Lung microvascular endothelial cell (primary cell): ENCODE measurements around the gene NFYC. TPM values are rescaled to one million over a fixed set of nuclear protein-coding genes. Genes with fewer than 3 reads are reported as not detected.

Source experiments
- DNase-seq, 2 donors: peaks; one replicate each; pipeline versions ENCODE4 v3.0.0 to v3.0.0-alpha.2; 2010; ENCODE audit warnings: low read depth in 2 of 2
- total RNA-seq: library from RNA; depleted of rRNA; stranded (reverse); fragments of >200 nt; gene quantifications from 2 replicates; pipeline ENCODE4 v1.2.1, GENCODE V29; 2014

Gene NFYC
- total RNA-seq, result 11.3 and 14.5 TPM in 2 replicates

GRCh38 chr1:40691538-40692428 is at the start of gene NFYC:
Gene NFYC, plus strand, starts transcription at chr1:40691704. Its CDS starts 47,140 bp downstream, at chr1:40738844.
- DNase-seq, result peak; percentile 98

- no peak for DNase-seq
Observed at GRCh38 chr1:40645118-40645680, 46.3 kb upstream of the NFYC start.

GRCh38 chr1:40646315-40646714 is 45.2 kb upstream of the NFYC start:
- peak; percentile 52 to 67 for DNase-seq

GRCh38 chr1:40648200-40648599 is 43.3 kb upstream of the NFYC start:
- DNase-seq, result no peak

- DNase-seq, result no peak
Observed at GRCh38 chr1:40648928-40649591, 42.4 kb upstream of the NFYC start.

- DNase-seq, result no peak
Observed at GRCh38 chr1:40649592-40649930, 41.9 kb upstream of the NFYC start.

- peak in 1 of 2 donors; percentile 35 for DNase-seq
Observed at GRCh38 chr1:40650075-40650474, 41.4 kb upstream of the NFYC start.

- no peak for DNase-seq
Observed at GRCh38 chr1:40651138-40651857, 40.2 kb upstream of the NFYC start.

- no peak for DNase-seq
Observed at GRCh38 chr1:40652468-40652867, 39.0 kb upstream of the NFYC start.

- no peak for DNase-seq
Observed at GRCh38 chr1:40652979-40653378, 38.5 kb upstream of the NFYC start.

GRCh38 chr1:40653851-40654537 is 37.5 kb upstream of the NFYC start:
- peak in 1 of 2 donors; percentile 21 for DNase-seq

- no peak for DNase-seq
Observed at GRCh38 chr1:40657046-40657445, 34.5 kb upstream of the NFYC start.

GRCh38 chr1:40658751-40659648 is 32.5 kb upstream of the NFYC start:
- DNase-seq, result no peak

- DNase-seq, result no peak
Observed at GRCh38 chr1:40659649-40659947, 31.9 kb upstream of the NFYC start.

GRCh38 chr1:40661678-40662077 is 29.8 kb upstream of the NFYC start:
- DNase-seq, result no peak

- no peak for DNase-seq
Observed at GRCh38 chr1:40662151-40662550, 29.4 kb upstream of the NFYC start.

GRCh38 chr1:40662864-40663263 is 28.6 kb upstream of the NFYC start:
- DNase-seq, result no peak

- no peak for DNase-seq
Observed at GRCh38 chr1:40663324-40664166, 28.0 kb upstream of the NFYC start.

GRCh38 chr1:40664167-40664537 is 27.4 kb upstream of the NFYC start:
- no peak for DNase-seq

GRCh38 chr1:40664791-40665190 is 26.7 kb upstream of the NFYC start:
- DNase-seq, result no peak
